K562 (cell line): Measurements from ENCODE around the gene VWA1. TPM values are rescaled to one million over a fixed set of nuclear protein-coding genes. Genes with fewer than 3 reads are reported as not detected.

ENCODE experiments used
- ARID2 ChIP-seq: fragments of 450-650 bp; IDR thresholded peaks from 2 replicates; pipeline ENCODE4 v1.6.1; 2017; ENCODE audit warnings: antibody characterized with exemption, mild to moderate bottlenecking
- CXXC5 ChIP-seq: fragments of 250-450 bp; sonication (Bioruptor Pico); IDR thresholded peaks from 2 replicates; pipeline ENCODE4 v1.8.0; 2022; ENCODE audit warnings: inconsistent platforms, mild to moderate bottlenecking, moderate library complexity
- GABPB2 ChIP-seq: fragments of 250-450 bp; sonication (Bioruptor Pico); conservative IDR thresholded peaks from 2 replicates; pipeline ENCODE4 v1.5.1; 2021; ENCODE audit warnings: mild to moderate bottlenecking
- KAT7 ChIP-seq: sonication (generic); formaldehyde crosslinking; IDR thresholded peaks from 2 replicates; pipeline ENCODE4 v1.8.0; 2022; ENCODE audit warnings: missing genetic modification reagents, mild to moderate bottlenecking, borderline replicate concordance
- LCOR ChIP-seq: sonication (generic); formaldehyde crosslinking; IDR thresholded peaks from 2 replicates; pipeline ENCODE4 v1.8.0; 2022; ENCODE audit warnings: mild to moderate bottlenecking, missing genetic modification reagents
- MXI1 ChIP-seq: IDR thresholded peaks from 2 replicates; pipeline ENCODE4 v1.6.1; 2011; ENCODE audit warnings: low read depth, mild to moderate bottlenecking, improper control_type of control experiment, low read length
- POLR2G ChIP-seq: fragments of 200-400 bp; formaldehyde crosslinking; IDR thresholded peaks from 2 replicates; pipeline ENCODE4 v1.6.1; 2017; ENCODE audit warnings: low read depth, mild to moderate bottlenecking, antibody characterized with exemption, low read length, moderate library complexity
- PURB ChIP-seq: sonication (generic); formaldehyde crosslinking; IDR thresholded peaks from 2 replicates; pipeline ENCODE4 v1.9.0; 2021; ENCODE audit warnings: low read depth, mild to moderate bottlenecking, missing genetic modification reagents
- RB1 ChIP-seq: fragments of 450-650 bp; IDR thresholded peaks from 2 replicates; pipeline ENCODE4 v1.6.1; 2017; ENCODE audit warnings: low read depth, mild to moderate bottlenecking
- TCF3 ChIP-seq: sonication (generic); formaldehyde crosslinking; IDR thresholded peaks from 2 replicates; pipeline ENCODE4 v1.4.0; 2020; ENCODE audit warnings: mild to moderate bottlenecking, missing genetic modification reagents
- U2AF2 ChIP-seq: fragments of 200-400 bp; formaldehyde crosslinking; optimal IDR thresholded peaks from 2 replicates; pipeline ENCODE3; 2017; ENCODE audit warnings: low read depth, mild to moderate bottlenecking, low read length
- ZNF146 ChIP-seq: IDR thresholded peaks from one replicate; pipeline ENCODE4 v1.6.1; 2018; ENCODE audit warnings: missing compliant biosample characterization; ENCODE audit not compliant: unreplicated experiment
- ZNF175 ChIP-seq: fragments of 200-800 bp; sonication (Bioruptor generic); IDR thresholded peaks from 2 replicates; pipeline ENCODE4 v1.6.1; 2016; ENCODE audit warnings: low read depth, mild to moderate bottlenecking, missing genetic modification characterization, missing compliant biosample characterization
- polyA plus RNA-seq, 8 experiments: library from polyadenylated mRNA; depleted of rRNA in 4 of 8; stranded (reverse) in 5 of 8; unstranded in 3 of 8; fragments of >200 nt; fragmentation: Nextera tagmentation in 2 of 8; fragmentation: Illumina TruSeq in 1 of 8; extraction: Ambion mirVana in 2 of 8; extraction: Trizol in 1 of 8; gene quantifications; 2 replicates each; pipeline versions ENCODE4 v1.2.1 to v1.2.3, GENCODE V29; 2011 to 2014; ENCODE audit warnings: inconsistent platforms in 1 of 8, missing spikeins in 1 of 8
- total RNA-seq, 7 experiments: library from RNA; depleted of rRNA in 6 of 7; stranded (reverse); fragments of >200 nt in 6 of 7; fragmentation: Illumina TruSeq in 2 of 7; extraction: Trizol in 2 of 7; gene quantifications; 2 replicates each; pipeline versions ENCODE4 v1.2.1 to v1.2.3, GENCODE V29; 2011 to 2021; ENCODE audit warnings: low replicate concordance in 1 of 7
- TF ChIP-seq, protein P1 (sequence below): fragments of 200-800 bp; sonication (Bioruptor generic); IDR thresholded peaks from 2 replicates; pipeline ENCODE4 v1.6.1; 2016; ENCODE audit warnings: missing genetic modification characterization, missing compliant biosample characterization
- TF ChIP-seq, protein P2 (sequence below), 2 experiments: fragments of 450-650 bp; conservative IDR thresholded peaks; 2 replicates each; pipeline ENCODE4 v1.6.1; 2017; ENCODE audit warnings: mild to moderate bottlenecking in 2 of 2, moderate library complexity in 2 of 2
- TF ChIP-seq, protein P3 (sequence below): fragments of 450-650 bp; formaldehyde crosslinking; IDR thresholded peaks from 2 replicates; pipeline ENCODE4 v1.4.0; 2020; ENCODE audit warnings: mild to moderate bottlenecking, mixed read lengths

Gene VWA1
- total and polyA plus RNA-seq, 9 of the 15 experiments (the other 6 are each of a cell fraction or from before 2014, with no cell fraction given) = 0.01 to 6.4 (median 0.85) TPM

- TF ChIP-seq KAT7 (CRISPR knock-in tag) (0 out of 2 replicates have a peak, but pooled peaks have one; percentile 58), TCF3 (CRISPR knock-in tag) (peak; percentile 37), CXXC5 (CRISPR knock-in tag) (peak; percentile 43; the same call in 1 of the 2 replicates), U2AF2 (no peak), MXI1 (peak; percentile 70; the same call in 1 of the 2 replicates), PURB (CRISPR knock-in tag) (no peak), POLR2G (0 out of 2 replicates have a peak, but pooled peaks have one; percentile 34), RB1 (peak; percentile 88), GABPB2 (CRISPR knock-in tag) (0 out of 2 replicates have a peak, but pooled peaks have one; percentile 60), ZNF146 (no peak), ARID2 (no peak), ZNF175 (CRISPR knock-in tag) (no peak), LCOR (CRISPR knock-in tag) (peak; percentile 81; the same call in 1 of the 2 replicates)
- TF ChIP-seq, protein P1, sequence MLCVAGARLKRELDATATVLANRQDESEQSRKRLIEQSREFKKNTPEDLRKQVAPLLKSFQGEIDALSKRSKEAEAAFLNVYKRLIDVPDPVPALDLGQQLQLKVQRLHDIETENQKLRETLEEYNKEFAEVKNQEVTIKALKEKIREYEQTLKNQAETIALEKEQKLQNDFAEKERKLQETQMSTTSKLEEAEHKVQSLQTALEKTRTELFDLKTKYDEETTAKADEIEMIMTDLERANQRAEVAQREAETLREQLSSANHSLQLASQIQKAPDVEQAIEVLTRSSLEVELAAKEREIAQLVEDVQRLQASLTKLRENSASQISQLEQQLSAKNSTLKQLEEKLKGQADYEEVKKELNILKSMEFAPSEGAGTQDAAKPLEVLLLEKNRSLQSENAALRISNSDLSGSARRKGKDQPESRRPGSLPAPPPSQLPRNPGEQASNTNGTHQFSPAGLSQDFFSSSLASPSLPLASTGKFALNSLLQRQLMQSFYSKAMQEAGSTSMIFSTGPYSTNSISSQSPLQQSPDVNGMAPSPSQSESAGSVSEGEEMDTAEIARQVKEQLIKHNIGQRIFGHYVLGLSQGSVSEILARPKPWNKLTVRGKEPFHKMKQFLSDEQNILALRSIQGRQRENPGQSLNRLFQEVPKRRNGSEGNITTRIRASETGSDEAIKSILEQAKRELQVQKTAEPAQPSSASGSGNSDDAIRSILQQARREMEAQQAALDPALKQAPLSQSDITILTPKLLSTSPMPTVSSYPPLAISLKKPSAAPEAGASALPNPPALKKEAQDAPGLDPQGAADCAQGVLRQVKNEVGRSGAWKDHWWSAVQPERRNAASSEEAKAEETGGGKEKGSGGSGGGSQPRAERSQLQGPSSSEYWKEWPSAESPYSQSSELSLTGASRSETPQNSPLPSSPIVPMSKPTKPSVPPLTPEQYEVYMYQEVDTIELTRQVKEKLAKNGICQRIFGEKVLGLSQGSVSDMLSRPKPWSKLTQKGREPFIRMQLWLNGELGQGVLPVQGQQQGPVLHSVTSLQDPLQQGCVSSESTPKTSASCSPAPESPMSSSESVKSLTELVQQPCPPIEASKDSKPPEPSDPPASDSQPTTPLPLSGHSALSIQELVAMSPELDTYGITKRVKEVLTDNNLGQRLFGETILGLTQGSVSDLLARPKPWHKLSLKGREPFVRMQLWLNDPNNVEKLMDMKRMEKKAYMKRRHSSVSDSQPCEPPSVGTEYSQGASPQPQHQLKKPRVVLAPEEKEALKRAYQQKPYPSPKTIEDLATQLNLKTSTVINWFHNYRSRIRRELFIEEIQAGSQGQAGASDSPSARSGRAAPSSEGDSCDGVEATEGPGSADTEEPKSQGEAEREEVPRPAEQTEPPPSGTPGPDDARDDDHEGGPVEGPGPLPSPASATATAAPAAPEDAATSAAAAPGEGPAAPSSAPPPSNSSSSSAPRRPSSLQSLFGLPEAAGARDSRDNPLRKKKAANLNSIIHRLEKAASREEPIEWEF = no peak
- TF ChIP-seq, protein P2, sequence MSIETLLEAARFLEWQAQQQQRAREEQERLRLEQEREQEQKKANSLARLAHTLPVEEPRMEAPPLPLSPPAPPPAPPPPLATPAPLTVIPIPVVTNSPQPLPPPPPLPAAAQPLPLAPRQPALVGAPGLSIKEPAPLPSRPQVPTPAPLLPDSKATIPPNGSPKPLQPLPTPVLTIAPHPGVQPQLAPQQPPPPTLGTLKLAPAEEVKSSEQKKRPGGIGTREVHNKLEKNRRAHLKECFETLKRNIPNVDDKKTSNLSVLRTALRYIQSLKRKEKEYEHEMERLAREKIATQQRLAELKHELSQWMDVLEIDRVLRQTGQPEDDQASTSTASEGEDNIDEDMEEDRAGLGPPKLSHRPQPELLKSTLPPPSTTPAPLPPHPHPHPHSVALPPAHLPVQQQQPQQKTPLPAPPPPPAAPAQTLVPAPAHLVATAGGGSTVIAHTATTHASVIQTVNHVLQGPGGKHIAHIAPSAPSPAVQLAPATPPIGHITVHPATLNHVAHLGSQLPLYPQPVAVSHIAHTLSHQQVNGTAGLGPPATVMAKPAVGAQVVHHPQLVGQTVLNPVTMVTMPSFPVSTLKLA (conservative IDR thresholded peaks at IDR 0.05) = peak; percentile 91 to 94
- TF ChIP-seq, protein P3, sequence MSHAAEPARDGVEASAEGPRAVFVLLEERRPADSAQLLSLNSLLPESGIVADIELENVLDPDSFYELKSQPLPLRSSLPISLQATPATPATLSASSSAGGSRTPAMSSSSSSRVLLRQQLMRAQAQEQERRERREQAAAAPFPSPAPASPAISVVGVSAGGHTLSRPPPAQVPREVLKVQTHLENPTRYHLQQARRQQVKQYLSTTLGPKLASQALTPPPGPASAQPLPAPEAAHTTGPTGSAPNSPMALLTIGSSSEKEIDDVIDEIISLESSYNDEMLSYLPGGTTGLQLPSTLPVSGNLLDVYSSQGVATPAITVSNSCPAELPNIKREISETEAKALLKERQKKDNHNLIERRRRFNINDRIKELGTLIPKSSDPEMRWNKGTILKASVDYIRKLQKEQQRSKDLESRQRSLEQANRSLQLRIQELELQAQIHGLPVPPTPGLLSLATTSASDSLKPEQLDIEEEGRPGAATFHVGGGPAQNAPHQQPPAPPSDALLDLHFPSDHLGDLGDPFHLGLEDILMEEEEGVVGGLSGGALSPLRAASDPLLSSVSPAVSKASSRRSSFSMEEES (CRISPR knock-in tag) = 0 out of 2 replicates have a peak, but pooled peaks have one; percentile 15
These were observed 5.8 kb downstream of the VWA1 start (continued) for GRCh38 chr1:1441002-1441888.
